Neural cell (in vitro differentiated cells): ENCODE data around the gene PVALB.

Source experiments
- CTCF ChIP-seq: fragments of 450-650 bp; IDR thresholded peaks from 2 replicates; pipeline ENCODE4 v1.5.1; 2014; ENCODE audit warnings: antibody characterized with exemption, mild to moderate bottlenecking, moderate library complexity; ENCODE audit not compliant: poor library complexity, severe bottlenecking
- EP300 ChIP-seq: fragments of 450-650 bp; conservative IDR thresholded peaks from 2 replicates; pipeline ENCODE4 v1.6.1; 2014; ENCODE audit warnings: antibody characterized with exemption, mild to moderate bottlenecking, moderate library complexity; ENCODE audit not compliant: poor library complexity, severe bottlenecking
- EZH2 ChIP-seq: fragments of 200-600, 300-800 bp; shearing (Covaris generic), sonication (generic); IDR thresholded peaks from 2 replicates; pipeline ENCODE4 v1.6.1; 2014; ENCODE audit warnings: antibody characterized with exemption, low read length, borderline replicate concordance, mild to moderate bottlenecking; ENCODE audit not compliant: insufficient read depth, poor library complexity, severe bottlenecking
- POLR2AphosphoS5 ChIP-seq: IDR thresholded peaks from 2 replicates; pipeline ENCODE4 v1.6.1; 2012
- RAD21 ChIP-seq: fragments of 450-650 bp; conservative IDR thresholded peaks from 2 replicates; pipeline ENCODE4 v1.6.1; 2014; ENCODE audit warnings: antibody characterized with exemption, mild to moderate bottlenecking, moderate library complexity
- REST ChIP-seq: IDR thresholded peaks from 2 replicates; pipeline ENCODE4 v1.6.1; 2012; ENCODE audit warnings: borderline replicate concordance
- SMC3 ChIP-seq: fragments of 450-650 bp; conservative IDR thresholded peaks from 2 replicates; pipeline ENCODE4 v1.6.1; 2014; ENCODE audit warnings: antibody characterized with exemption, mild to moderate bottlenecking, moderate library complexity; ENCODE audit not compliant: poor library complexity
- TAF1 ChIP-seq: IDR thresholded peaks from 2 replicates; pipeline ENCODE4 v1.6.1; 2012; ENCODE audit warnings: low read depth

- TF ChIP-seq CTCF (no peak), SMC3 (no peak), EZH2 (no peak), REST (no peak), POLR2AphosphoS5 (no peak), EP300 (no peak), RAD21 (no peak), TAF1 (no peak)
These were observed 16.2 kb upstream of the PVALB start for GRCh38 chr22:36833073-36833472.
